A673 (cell line): ENCODE measurements around the gene GYS1. TPM values are rescaled to one million over a fixed set of nuclear protein-coding genes. Genes with fewer than 3 reads are reported as not detected.

Experiments
- BruUV-seq: library from RNA; stranded (reverse); fragments of 400-500 nt; replicated peaks from 2 replicates; lab custom pipeline; 2021; lab: Mats Ljungman, UMichigan
- CTCF ChIA-PET: fragments of 300-600 bp; sonication (Branson Sonifier 250); formaldehyde crosslinking; loops from one replicate; lab custom pipeline; 2022; ENCODE audit warnings: antibody characterized with exemption; lab: Charles Lee
- POLR2A ChIA-PET: fragments of 300-600 bp; sonication (Branson Sonifier 250); formaldehyde crosslinking; loops from one replicate; lab custom pipeline; 2022; ENCODE audit warnings: antibody characterized with exemption; ENCODE audit not compliant: low non-redundant PET; lab: Charles Lee
- DNase-seq: peaks from one replicate; pipeline ENCODE4 v3.0.0-alpha.2; 2015; ENCODE audit warnings: low spot score
- H3K27ac ChIP-seq: fragments of 200-600 bp; sonication (generic); 2 replicates; pipeline ENCODE4 v1.5.1; 2016; ENCODE audit warnings: mixed run types, low read depth, mild to moderate bottlenecking, mixed read lengths, antibody characterized with exemption, low read length; ENCODE audit not compliant: poor library complexity, severe bottlenecking
- H3K27me3 ChIP-seq: fragments of 200-600 bp; sonication (generic); replicated peaks from 2 replicates; pipeline ENCODE4 v1.6.1; 2017; ENCODE audit warnings: mixed run types, low read depth, mild to moderate bottlenecking, mixed read lengths, antibody characterized with exemption, low read length; ENCODE audit not compliant: insufficient read depth, poor library complexity
- H3K36me3 ChIP-seq: fragments of 200-600 bp; sonication (generic); 2 replicates; pipeline ENCODE4 v1.6.1; 2016; ENCODE audit warnings: mixed run types, mild to moderate bottlenecking, mixed read lengths, antibody characterized with exemption, low read length; ENCODE audit not compliant: insufficient read depth, poor library complexity, severe bottlenecking
- H3K4me1 ChIP-seq: fragments of 200-600 bp; sonication (generic); 2 replicates; pipeline ENCODE4 v1.6.1; 2017; ENCODE audit warnings: mixed run types, mild to moderate bottlenecking, mixed read lengths, antibody characterized with exemption, low read length; ENCODE audit not compliant: insufficient read depth, poor library complexity, severe bottlenecking
- H3K4me3 ChIP-seq: fragments of 200-600 bp; sonication (generic); 2 replicates; pipeline ENCODE4 v1.5.1; 2016; ENCODE audit warnings: low read depth, mixed run types, mild to moderate bottlenecking, mixed read lengths, low read length; ENCODE audit not compliant: poor library complexity, severe bottlenecking
- H3K9me3 ChIP-seq: fragments of 200-600 bp; sonication (generic); 2 replicates; pipeline ENCODE4 v1.6.1; 2016; ENCODE audit warnings: mixed run types, low read depth, mild to moderate bottlenecking, mixed read lengths, antibody characterized with exemption, low read length; ENCODE audit not compliant: poor library complexity, severe bottlenecking
- CTCF ChIP-seq: fragments of 300-800, 200-600 bp; sonication (generic); conservative IDR thresholded peaks from 2 replicates; pipeline ENCODE4 v1.5.1; 2017; ENCODE audit warnings: low read depth, mild to moderate bottlenecking, antibody characterized with exemption, low read length, moderate library complexity, mixed read lengths
- EZH2 ChIP-seq: fragments of 200-600 bp; sonication (generic); IDR thresholded peaks from 2 replicates; pipeline ENCODE4 v1.6.1; 2017; ENCODE audit warnings: borderline replicate concordance, low read depth, mild to moderate bottlenecking, mixed read lengths, antibody characterized with exemption, low read length; ENCODE audit not compliant: poor library complexity, severe bottlenecking
- intact Hi-C: fragments of 100-400 bp; cut with micrococcal nuclease; formaldehyde crosslinking; loops from one replicate; pipeline ENCODE4 v1.10.0; 2022; ENCODE audit not compliant: unreplicated experiment
- total RNA-seq: library from RNA; stranded (reverse); gene quantifications from 2 replicates; pipeline ENCODE4 v1.2.3, GENCODE V29; 2021

GYS1 gene
- total RNA-seq, 1 experiment from 2014 or later: 57.0 TPM

- BruUV-seq: no TSS peak
- Histone ChIP-seq H3K9me3 (no peaks in the 10 kb centered on the region), H3K4me1 (peaks cover 10% of the 10 kb centered on the region), H3K36me3 (no peaks in the 10 kb centered on the region), H3K27ac (peak overlapping the region; percentile 83), H3K4me3 (peak overlapping the region; percentile 81), H3K27me3 (no peaks in the 10 kb centered on the region)
- no peak for DNase-seq
- POLR2A ChIA-PET: interaction anchor here (0.6 kb wide), 1 partner anchor 37 kb away, joined by 3 read pairs; no protein-coding TSS in a partner anchor
- CTCF ChIA-PET: no interaction called here
- TF ChIP-seq EZH2 (no peak), CTCF (no peak)
- intact Hi-C loops: no loop called here
Observed at GRCh38 chr19:48955308-48955958, 37.7 kb downstream of the GYS1 start.

GRCh38 chr19:48954595-48955307, 38.4 kb downstream of the GYS1 start, which contains the start of gene BAX:
Gene BAX (plus strand): TSS chr19:48954875. CDS start chr19:48954929, 54 bp downstream.
- ChIA-PET CTCF (no interaction called here), POLR2A (interaction anchor here (0.6 to 0.7 kb wide), 2 partner anchors 9 to 37 kb away, joined by 3 read pairs; no protein-coding TSS in a partner anchor)
- intact Hi-C loops: no loop called here
- Histone ChIP-seq H3K27me3 (no peaks in the 10 kb centered on the region), H3K27ac (peak within 1 kb of the TSS; percentile 83), H3K9me3 (no peaks in the 10 kb centered on the region), H3K36me3 (no peaks in the 10 kb centered on the region), H3K4me1 (peaks cover 10% of the 10 kb centered on the region), H3K4me3 (peak within 1 kb of the TSS; percentile 81)
- DNase-seq: peak; percentile 98
- TF ChIP-seq EZH2 (no peak), CTCF (no peak)
- BruUV-seq: no TSS peak

GRCh38 chr19:48953990-48954594, 39.0 kb downstream of the GYS1 start:
- ChIA-PET POLR2A (interaction anchor here (0.7 kb wide), 1 partner anchor 10 kb away, joined by 3 read pairs; no protein-coding TSS in a partner anchor), CTCF (interaction anchor here (0.6 kb wide), 1 partner anchor 143 kb away, joined by 3 read pairs; no protein-coding TSS in a partner anchor)
- Histone ChIP-seq H3K36me3 (no peaks in the 10 kb centered on the region), H3K9me3 (no peaks in the 10 kb centered on the region), H3K27me3 (no peaks in the 10 kb centered on the region), H3K4me1 (peaks cover 10% of the 10 kb centered on the region), H3K4me3 (peak overlapping the region; percentile 81), H3K27ac (peak overlapping the region; percentile 59)
- intact Hi-C loops: no loop called here
- TSS peak; percentile 83 for BruUV-seq
- TF ChIP-seq EZH2: no peak
- no peak for TF ChIP-seq CTCF
- DNase-seq: no peak
